Natural killer cell (primary cell): Measurements from ENCODE around the gene CCDC91. TPM values are rescaled to one million over a fixed set of nuclear protein-coding genes. Genes with fewer than 3 reads are reported as not detected.

Source experiments
- ATAC-seq, 3 donors: fragments of 150-1000 bp in 2 of 3; fragments of 200-7000 bp in 1 of 3; cut with Tn5 transposase; 1 replicate in 1 of 3; 2 replicates in 2 of 3; pipeline ENCODE4 v1.10.0; 2021; ENCODE audit warnings: mild to moderate bottlenecking in 2 of 3, moderate library complexity in 2 of 3
- DNase-seq, 2 donors: peaks; one replicate each; pipeline versions ENCODE4 v3.0.0 to v3.0.0-alpha.2; 2013 to 2021; ENCODE audit warnings: mixed read lengths in 1 of 2
- H3K27ac ChIP-seq: one replicate; pipeline ENCODE4 v1.5.1; 2013; ENCODE audit warnings: mild to moderate bottlenecking, low read length
- H3K27me3 ChIP-seq: one replicate; pipeline ENCODE4 v1.6.1; 2013; ENCODE audit warnings: low read length; ENCODE audit not compliant: control insufficient read depth, insufficient read depth
- H3K36me3 ChIP-seq: one replicate; pipeline ENCODE4 v1.6.1; 2013; ENCODE audit warnings: low read length; ENCODE audit not compliant: control insufficient read depth, insufficient read depth
- H3K4me1 ChIP-seq: one replicate; pipeline ENCODE4 v1.6.1; 2013; ENCODE audit warnings: low read length; ENCODE audit not compliant: control insufficient read depth, insufficient read depth
- H3K4me3 ChIP-seq: one replicate; pipeline ENCODE4 v1.5.1; 2013; ENCODE audit warnings: low read length
- H3K9me3 ChIP-seq: one replicate; pipeline ENCODE4 v1.6.1; 2013; ENCODE audit warnings: low read length; ENCODE audit not compliant: control insufficient read depth, insufficient read depth
- H3K27ac Mint-ChIP-seq, 2 donors: one replicate each; pipeline ENCODE4 v1.8.0; 2022; ENCODE audit warnings: mild to moderate bottlenecking in 2 of 2, mixed read lengths in 2 of 2, moderate library complexity in 1 of 2
- H3K27me3 Mint-ChIP-seq, 2 donors: one replicate each; pipeline ENCODE4 v1.8.0; 2022; ENCODE audit warnings: low read depth in 2 of 2, mixed read lengths in 2 of 2
- H3K36me3 Mint-ChIP-seq: one replicate; pipeline ENCODE4 v1.8.0; 2022; ENCODE audit warnings: mixed read lengths
- H3K4me1 Mint-ChIP-seq, 2 donors: one replicate each; pipeline ENCODE4 v1.8.0; 2022; ENCODE audit warnings: mixed read lengths in 2 of 2
- H3K4me3 Mint-ChIP-seq: one replicate; pipeline ENCODE4 v1.8.0; 2022; ENCODE audit warnings: mild to moderate bottlenecking, moderate library complexity, mixed read lengths
- H3K9me3 Mint-ChIP-seq, 2 donors: one replicate each; pipeline ENCODE4 v1.8.0; 2022; ENCODE audit warnings: mixed read lengths in 2 of 2
- CTCF ChIP-seq: fragments of 200-600 bp; IDR thresholded peaks from one replicate; pipeline ENCODE4 v1.8.0; 2022; ENCODE audit warnings: antibody characterized with exemption
- WGBS: methylation state at CpG from one replicate; pipeline ENCODE4 v1.1.7; 2013; ENCODE audit warnings: missing lambda C conversion rate; ENCODE audit not compliant: insufficient coverage; 5-methylcytosine and 5-hydroxymethylcytosine counted together
- intact Hi-C: fragments of 100-400 bp; cut with micrococcal nuclease; formaldehyde crosslinking; loops from one replicate; pipeline ENCODE4 v1.14.2; 2022
- total RNA-seq, 4 donors: library from RNA; stranded (reverse); fragments of 120-200 nt in 1 of 4; gene quantifications; one replicate each; pipeline versions ENCODE4 v1.2.3 to v1.2.4, GENCODE V29; 2013 to 2022

CCDC91 gene
- total RNA-seq, 3 donors from 2014 or later (not counting 1 experiment from before 2014, with no cell fraction given): 48.8 to 65.8 (median 60.2) TPM

GRCh38 chr12:28355161-28355560, 164.9 kb downstream of the CCDC91 start:
- Mint-ChIP-seq H3K36me3 (peaks cover 9% of the 10 kb centered on the region), H3K27ac (no peak overlapping the region), H3K4me3 (no peak overlapping the region), H3K4me1 (peaks cover 30 to 46% of the 10 kb centered on the region in 2 donors), H3K9me3 (no peaks in the 10 kb centered on the region), H3K27me3 (no peaks in the 10 kb centered on the region)
- DNase-seq (no peak), ATAC-seq (no peak)
- H3K36me3 ChIP-seq: no peaks in the 10 kb centered on the region
- intact Hi-C loops: no loop called here
- H3K27me3 ChIP-seq: no peaks in the 10 kb centered on the region
- H3K4me3 ChIP-seq: no peak overlapping the region
- H3K9me3 ChIP-seq: no peaks in the 10 kb centered on the region
- H3K27ac ChIP-seq: no peak overlapping the region
- no peaks in the 10 kb centered on the region for H3K4me1 ChIP-seq
- no peak for TF ChIP-seq CTCF

GRCh38 chr12:28360253-28360652, 170.0 kb downstream of the CCDC91 start:
- no peak overlapping the region for H3K4me3 ChIP-seq
- no peaks in the 10 kb centered on the region for H3K27me3 ChIP-seq
- Mint-ChIP-seq H3K36me3 (no peaks in the 10 kb centered on the region), H3K27me3 (no peaks in the 10 kb centered on the region), H3K27ac (no peak overlapping the region), H3K4me1 (peaks cover 14 to 27% of the 10 kb centered on the region in 2 donors), H3K4me3 (no peak overlapping the region), H3K9me3 (no peaks in the 10 kb centered on the region)
- WGBS: 86% methylated on average over 2 of the region's 2 CpGs
- intact Hi-C loops: no loop called here
- no peaks in the 10 kb centered on the region for H3K9me3 ChIP-seq
- no peak overlapping the region for H3K27ac ChIP-seq
- no peak for TF ChIP-seq CTCF
- ATAC-seq (no peak), DNase-seq (no peak)
- peaks cover 4% of the 10 kb centered on the region for H3K36me3 ChIP-seq
- H3K4me1 ChIP-seq: no peaks in the 10 kb centered on the region

- no peak for DNase-seq
- peaks cover 0 to 10% of the 10 kb centered on the region in 2 donors for H3K4me1 Mint-ChIP-seq
- 100% methylated on average over 1 of the region's 1 CpG for WGBS
Measured at GRCh38 chr12:28367326-28367725, 177.1 kb downstream of the CCDC91 start.

More at GRCh38 chr12:28367326-28367725, 177.1 kb downstream of the CCDC91 start:
- peaks cover 7 to 24% of the 10 kb centered on the region in 2 donors for H3K9me3 Mint-ChIP-seq
- H3K27me3 Mint-ChIP-seq: no peaks in the 10 kb centered on the region
- Histone ChIP-seq H3K36me3 (peaks cover 13% of the 10 kb centered on the region), H3K27ac (no peak overlapping the region), H3K4me1 (no peaks in the 10 kb centered on the region), H3K4me3 (no peak overlapping the region), H3K27me3 (no peaks in the 10 kb centered on the region), H3K9me3 (peaks cover 13% of the 10 kb centered on the region)
- no peak for TF ChIP-seq CTCF
- H3K36me3 Mint-ChIP-seq: peaks cover 44% of the 10 kb centered on the region
- intact Hi-C loops: no loop called here
- H3K27ac Mint-ChIP-seq: no peak overlapping the region
- ATAC-seq: no peak
- no peak overlapping the region for H3K4me3 Mint-ChIP-seq
